KMS-11 (cell line): ENCODE results near the gene SUCLG2.

Source experiments
- H2AFZ ChIP-seq: fragments of 200-600 bp; sonication (generic); 2 replicates; pipeline ENCODE4 v1.6.1; 2016; ENCODE audit warnings: antibody characterized with exemption, mixed run types, low read depth
- H3K27ac ChIP-seq: fragments of 200-600 bp; sonication (generic); 2 replicates; pipeline ENCODE4 v1.6.1; 2016; ENCODE audit warnings: mild to moderate bottlenecking, mixed run types
- H3K27me3 ChIP-seq: fragments of 200-600 bp; sonication (generic); 2 replicates; pipeline ENCODE4 v1.6.1; 2017; ENCODE audit warnings: mild to moderate bottlenecking, low read depth, mixed run types, moderate library complexity; ENCODE audit not compliant: insufficient read depth
- H3K36me3 ChIP-seq: fragments of 200-600 bp; sonication (generic); 2 replicates; pipeline ENCODE4 v1.6.1; 2017; ENCODE audit warnings: mild to moderate bottlenecking, mixed run types; ENCODE audit not compliant: insufficient read depth
- H3K4me1 ChIP-seq: fragments of 200-600 bp; sonication (generic); 2 replicates; pipeline ENCODE4 v1.6.1; 2016; ENCODE audit warnings: mild to moderate bottlenecking, low read depth, mixed run types; ENCODE audit not compliant: poor library complexity, severe bottlenecking
- H3K4me2 ChIP-seq: fragments of 200-600 bp; sonication (generic); 2 replicates; pipeline ENCODE4 v1.7.0; 2016; ENCODE audit warnings: mild to moderate bottlenecking, mixed run types
- H3K4me3 ChIP-seq: fragments of 200-600 bp; sonication (generic); IDR thresholded peaks from 2 replicates; pipeline ENCODE4 v1.6.1; 2017; ENCODE audit warnings: low read depth, low read length, mixed read lengths; ENCODE audit not compliant: insufficient read depth
- H3K79me2 ChIP-seq: fragments of 200-600 bp; sonication (generic); 2 replicates; pipeline ENCODE4 v1.6.1; 2016; ENCODE audit warnings: low read depth, mixed run types; ENCODE audit not compliant: insufficient read depth
- H3K9ac ChIP-seq: fragments of 200-600 bp; sonication (generic); 2 replicates; pipeline ENCODE4 v1.6.1; 2016; ENCODE audit warnings: mild to moderate bottlenecking, mixed run types
- H4K20me1 ChIP-seq: fragments of 200-600 bp; sonication (generic); 2 replicates; pipeline ENCODE4 v1.6.1; 2016; ENCODE audit warnings: mild to moderate bottlenecking, mixed run types; ENCODE audit not compliant: insufficient read depth
- CTCF ChIP-seq: fragments of 200-600 bp; sonication (generic); conservative IDR thresholded peaks from 2 replicates; pipeline ENCODE4 v1.6.1; 2017; ENCODE audit warnings: low read depth, mild to moderate bottlenecking, antibody characterized with exemption, low read length, moderate library complexity, mixed read lengths

The SUCLG2 gene

GRCh38 chr3:67468511-67468910 lies 185.9 kb downstream of the SUCLG2 start:
- no peak for TF ChIP-seq CTCF
- Histone ChIP-seq H3K36me3 (no peaks in the 10 kb centered on the region), H3K4me1 (no peaks in the 10 kb centered on the region), H3K27me3 (no peaks in the 10 kb centered on the region), H3K27ac (no peak overlapping the region), H2AFZ (no peak overlapping the region), H3K79me2 (no peaks in the 10 kb centered on the region), H3K4me2 (no peak overlapping the region), H4K20me1 (no peaks in the 10 kb centered on the region), H3K4me3 (no peak overlapping the region), H3K9ac (no peak overlapping the region)

GRCh38 chr3:67463656-67464055 lies 190.8 kb downstream of the SUCLG2 start:
- Histone ChIP-seq H3K4me1 (no peaks in the 10 kb centered on the region), H3K9ac (no peak overlapping the region), H3K79me2 (no peaks in the 10 kb centered on the region), H3K36me3 (no peaks in the 10 kb centered on the region), H4K20me1 (no peaks in the 10 kb centered on the region), H3K27me3 (no peaks in the 10 kb centered on the region), H3K4me2 (no peak overlapping the region), H3K27ac (no peak overlapping the region), H2AFZ (no peak overlapping the region), H3K4me3 (no peak overlapping the region)
- TF ChIP-seq CTCF: no peak

GRCh38 chr3:67462187-67462586 lies 192.2 kb downstream of the SUCLG2 start:
- TF ChIP-seq CTCF: no peak
- no peak overlapping the region for H3K27ac ChIP-seq
- no peaks in the 10 kb centered on the region for H3K4me1 ChIP-seq
- H3K4me2 ChIP-seq: no peak overlapping the region
- no peaks in the 10 kb centered on the region for H3K36me3 ChIP-seq
- no peaks in the 10 kb centered on the region for H3K27me3 ChIP-seq
- no peaks in the 10 kb centered on the region for H3K79me2 ChIP-seq
- H2AFZ ChIP-seq: no peak overlapping the region
- H3K4me3 ChIP-seq: no peak overlapping the region
- H4K20me1 ChIP-seq: no peaks in the 10 kb centered on the region
- H3K9ac ChIP-seq: no peak overlapping the region

- Histone ChIP-seq H3K79me2 (no peaks in the 10 kb centered on the region), H3K4me1 (no peaks in the 10 kb centered on the region), H3K4me3 (no peak overlapping the region), H3K27me3 (no peaks in the 10 kb centered on the region), H3K9ac (no peak overlapping the region), H3K36me3 (no peaks in the 10 kb centered on the region), H3K27ac (no peak overlapping the region), H4K20me1 (no peaks in the 10 kb centered on the region), H3K4me2 (no peak overlapping the region), H2AFZ (no peak overlapping the region)
- TF ChIP-seq CTCF: no peak
Measured at GRCh38 chr3:67461667-67462142, 192.7 kb downstream of the SUCLG2 start.
